HepG2 (cell line): ENCODE measurements around the gene HADHA. TPM values are rescaled to one million over a fixed set of nuclear protein-coding genes. Genes with fewer than 3 reads are reported as not detected.

ENCODE experiments used
- ATAC-seq: fragments of 200-7000 bp; cut with Tn5 transposase; 3 replicates; pipeline ENCODE4 v1.9.1; 2020; ENCODE audit warnings: mild to moderate bottlenecking, moderate library complexity
- BruUV-seq: library from RNA; stranded (reverse); fragments of 400-500 nt; replicated peaks from 2 replicates; lab custom pipeline; 2021; lab: Mats Ljungman, UMichigan
- CTCF ChIA-PET: fragments of 300-600 bp; formaldehyde crosslinking; extraction: SDS; loops from one replicate; lab custom pipeline; 2021; ENCODE audit warnings: low total read pairs, inconsistent platforms, low intra/inter-chr PET ratio; lab: Yijun Ruan, JAX
- POLR2A ChIA-PET: fragments of 350-600 bp; sonication (Branson Sonifier 250); formaldehyde crosslinking; loops from one replicate; lab custom pipeline; 2020; ENCODE audit warnings: antibody characterized with exemption, inconsistent platforms; lab: Yijun Ruan, JAX
- DNase-seq: peaks from one replicate; pipeline ENCODE4 v3.0.0-alpha.2; 2015; ENCODE audit warnings: low spot score
- FAIRE-seq: peaks from 3 replicates; lab custom pipeline; 2011; peaks lifted over from hg19 to GRCh38; lab: Jason Lieb, UNC
- H2AFZ ChIP-seq: one replicate; pipeline ENCODE4 v1.6.1; 2011; ENCODE audit warnings: low read length, inconsistent platforms
- H3K27ac ChIP-seq: fragments of 300-600 bp; 3 replicates; pipeline ENCODE4 v1.8.0; 2011; ENCODE audit warnings: mixed run types, mild to moderate bottlenecking, mixed read lengths, low read length, inconsistent platforms; ENCODE audit not compliant: insufficient read depth; ENCODE audit errors: extremely low read length
- H3K27me3 ChIP-seq, 2 experiments: fragments of 200-600 bp in 1 of 2; 2 replicates in 1 of 2; 3 replicates in 1 of 2; pipeline versions ENCODE4 v1.6.0 to v1.8.0; 2011; ENCODE audit warnings: low read length in 2 of 2, mild to moderate bottlenecking in 2 of 2, moderate library complexity in 2 of 2, inconsistent platforms in 1 of 2; ENCODE audit not compliant: insufficient read depth in 2 of 2, control insufficient read depth in 1 of 2
- H3K36me3 ChIP-seq, 2 experiments: fragments of 200-600 bp in 1 of 2; replicated peaks in 1 of 2; 2 replicates in 1 of 2; 3 replicates in 1 of 2; pipeline versions ENCODE4 v1.5.1 to v1.8.0; 2011; ENCODE audit warnings: low read length in 2 of 2, inconsistent platforms in 1 of 2; ENCODE audit not compliant: insufficient read depth in 2 of 2, control insufficient read depth in 1 of 2
- H3K4me1 ChIP-seq: 2 replicates; pipeline ENCODE4 v1.5.1; 2012; ENCODE audit warnings: low read length, inconsistent platforms; ENCODE audit not compliant: insufficient read depth
- H3K4me2 ChIP-seq: 2 replicates; pipeline ENCODE4 v1.6.0; 2011; ENCODE audit warnings: low read depth, low read length, inconsistent platforms
- H3K4me3 ChIP-seq, 3 experiments: fragments of 200-600 bp in 1 of 3; sonication (generic), shearing (Covaris generic) in 1 of 3; replicated peaks in 1 of 3; 2 replicates each; pipeline ENCODE4 v1.5.1; 2011 to 2016; ENCODE audit warnings: low read length in 3 of 3, inconsistent platforms in 2 of 3, low read depth in 2 of 3, mild to moderate bottlenecking in 2 of 3, control low read depth in 1 of 3, mixed read lengths in 1 of 3; ENCODE audit not compliant: insufficient read depth in 1 of 3
- H3K79me2 ChIP-seq: one replicate; pipeline ENCODE4 v1.6.1; 2011; ENCODE audit warnings: low read length, inconsistent platforms; ENCODE audit not compliant: insufficient read depth
- H3K9ac ChIP-seq: 2 replicates; pipeline ENCODE4 v1.6.0; 2011; ENCODE audit warnings: mild to moderate bottlenecking, low read depth, low read length, inconsistent platforms; ENCODE audit not compliant: insufficient read depth
- H3K9me3 ChIP-seq: 2 replicates; pipeline ENCODE4 v1.5.1; 2012; ENCODE audit warnings: mild to moderate bottlenecking, low read length
- H4K20me1 ChIP-seq: 2 replicates; pipeline ENCODE4 v1.6.0; 2011; ENCODE audit warnings: inconsistent platforms, mild to moderate bottlenecking, low read length, moderate library complexity; ENCODE audit not compliant: insufficient read depth
- AGO1 ChIP-seq: fragments of 200-400 bp; formaldehyde crosslinking; IDR thresholded peaks from 2 replicates; pipeline ENCODE4 v1.6.1; 2017; ENCODE audit warnings: mild to moderate bottlenecking, low read depth, low read length, moderate library complexity; ENCODE audit not compliant: poor library complexity, severe bottlenecking
- CENPT ChIP-seq: sonication (generic); formaldehyde crosslinking; IDR thresholded peaks from 2 replicates; pipeline ENCODE4 v1.8.0; 2022; ENCODE audit warnings: low read depth, mild to moderate bottlenecking, moderate library complexity, missing genetic modification reagents
- FOXO1 ChIP-seq: sonication (generic); formaldehyde crosslinking; IDR thresholded peaks from 2 replicates; pipeline ENCODE4 v1.4.0; 2020; ENCODE audit warnings: missing genetic modification reagents
- NFE2L1 ChIP-seq: sonication (generic); formaldehyde crosslinking; IDR thresholded peaks from 2 replicates; pipeline ENCODE4 v1.4.0; 2020; ENCODE audit warnings: missing genetic modification reagents, mild to moderate bottlenecking, borderline replicate concordance
- RFX3 ChIP-seq: IDR thresholded peaks from 2 replicates; pipeline ENCODE4 v1.6.1; 2016; ENCODE audit warnings: missing biosample characterization, missing genetic modification reagents
- ZBTB33 ChIP-seq: sonication (generic); formaldehyde crosslinking; IDR thresholded peaks from 2 replicates; pipeline ENCODE4 v1.4.0; 2020; ENCODE audit warnings: missing genetic modification reagents
- WGBS: methylation state at CpG from one replicate; pipeline ENCODE4 v1.1.6; 2017; ENCODE audit warnings: low lambda C conversion rate; 5-methylcytosine and 5-hydroxymethylcytosine counted together
- in situ Hi-C: cut with HindIII; loops from 2 replicates; pipeline ENCODE4 v1.10.0; 2017; ENCODE audit warnings: low pct_unique_long_range_greater_than_20kb; ENCODE audit not compliant: extremely low pct_ligation_motif_present
- intact Hi-C: fragments of 100-400 bp; cut with micrococcal nuclease; formaldehyde crosslinking; loops from one replicate; pipeline ENCODE4 v1.10.0; 2022; ENCODE audit not compliant: unreplicated experiment
- polyA plus RNA-seq, 8 experiments: library from polyadenylated mRNA; depleted of rRNA in 3 of 8; stranded (reverse) in 7 of 8; unstranded in 1 of 8; fragments of >200 nt; fragmentation: Illumina TruSeq in 4 of 8; extraction: Trizol in 4 of 8; gene quantifications; 2 replicates each; pipeline versions ENCODE4 v1.2.1 to v1.2.3, GENCODE V29; 2011 to 2016; ENCODE audit warnings: low read depth in 4 of 8, missing spikeins in 1 of 8, mixed read lengths in 1 of 8; ENCODE audit not compliant: insufficient read depth in 1 of 8
- total RNA-seq, 5 experiments: library from RNA; depleted of rRNA; stranded (reverse); fragments of >200 nt; fragmentation: Illumina TruSeq; extraction: Trizol; gene quantifications; 2 replicates each; pipeline ENCODE4 v1.2.3, GENCODE V29; 2016; ENCODE audit warnings: low read depth in 1 of 5
- TF ChIP-seq, protein P1 (sequence below): sonication (generic); formaldehyde crosslinking; IDR thresholded peaks from 2 replicates; pipeline ENCODE4; 2020; ENCODE audit warnings: missing genetic modification reagents, mild to moderate bottlenecking, borderline replicate concordance

The HADHA gene
- total and polyA plus RNA-seq, 2 of the 13 experiments (the other 11 are each of a cell fraction or from before 2014, with no cell fraction given): 102 to 270 TPM

DNA sequence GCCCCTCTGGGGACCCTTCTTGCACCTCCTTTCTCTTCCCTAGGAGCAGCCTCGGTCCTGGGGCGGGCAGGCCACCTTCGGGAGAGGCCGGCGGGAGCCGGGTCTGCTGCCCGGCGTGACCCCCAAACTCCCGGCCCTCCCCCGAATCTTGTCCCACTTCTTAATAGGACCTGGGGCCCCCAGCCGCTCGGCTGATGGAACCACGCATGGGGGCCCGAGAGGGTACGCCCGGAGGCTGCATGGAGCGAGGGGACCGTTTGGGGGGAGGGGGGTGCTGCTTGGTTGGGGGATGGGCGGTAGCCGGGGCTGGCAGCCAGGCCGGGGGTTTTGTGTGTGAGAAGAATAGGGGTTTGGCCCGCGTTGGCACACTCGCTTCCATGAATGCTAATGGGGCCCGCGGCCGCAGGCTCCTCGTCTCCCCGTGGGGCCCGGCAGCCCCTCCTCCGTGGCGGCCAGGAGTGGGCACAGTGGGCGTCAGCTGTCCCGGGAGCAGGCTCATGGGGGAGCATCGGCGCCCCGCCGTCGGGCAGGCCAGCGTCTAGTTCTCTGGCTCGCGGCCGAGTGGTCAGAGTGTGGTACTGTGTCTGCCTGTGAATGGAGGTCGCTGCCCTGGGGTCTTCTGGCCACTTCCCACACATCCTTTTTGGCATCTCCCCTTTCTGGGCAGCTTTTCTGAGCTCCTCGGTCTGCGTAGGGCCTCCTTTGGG, 70.5 kb downstream of the HADHA start:
- Histone ChIP-seq H3K9ac (no peak overlapping the region), H3K27me3 (peaks cover 11 to 57% of the 10 kb centered on the region in 2 experiments), H3K27ac (no peak overlapping the region), H3K4me2 (peak overlapping the region; percentile 83; the same call in 1 of the 2 replicates), H2AFZ (no peak overlapping the region), H3K4me1 (peaks cover 20% of the 10 kb centered on the region), H4K20me1 (no peaks in the 10 kb centered on the region; the same call in 1 of the 2 replicates), H3K36me3 (no peaks in the 10 kb centered on the region), H3K79me2 (no peaks in the 10 kb centered on the region), H3K9me3 (no peaks in the 10 kb centered on the region), H3K4me3 (peak overlapping the region in 1 of 3 experiments; percentile 76; a peak in 1 of 6 replicates)
- intact Hi-C loops (loop anchor here (5.0 kb wide), 1 partner anchor 153 kb away; no protein-coding TSS in a partner anchor), in situ Hi-C loops (no loop called here)
- no peak for ATAC-seq
- CTCF ChIA-PET: no interaction called here
- WGBS: 67% methylated on average over 36 of the region's 46 CpGs
- DNase-seq: no peak
- no TSS peak for BruUV-seq
- no peak for FAIRE-seq
- POLR2A ChIA-PET: no interaction called here
- no peak for TF ChIP-seq NFE2L1 (CRISPR knock-in tag)
- TF ChIP-seq RFX3: no peak
- TF ChIP-seq AGO1: no peak
- TF ChIP-seq, protein P1, sequence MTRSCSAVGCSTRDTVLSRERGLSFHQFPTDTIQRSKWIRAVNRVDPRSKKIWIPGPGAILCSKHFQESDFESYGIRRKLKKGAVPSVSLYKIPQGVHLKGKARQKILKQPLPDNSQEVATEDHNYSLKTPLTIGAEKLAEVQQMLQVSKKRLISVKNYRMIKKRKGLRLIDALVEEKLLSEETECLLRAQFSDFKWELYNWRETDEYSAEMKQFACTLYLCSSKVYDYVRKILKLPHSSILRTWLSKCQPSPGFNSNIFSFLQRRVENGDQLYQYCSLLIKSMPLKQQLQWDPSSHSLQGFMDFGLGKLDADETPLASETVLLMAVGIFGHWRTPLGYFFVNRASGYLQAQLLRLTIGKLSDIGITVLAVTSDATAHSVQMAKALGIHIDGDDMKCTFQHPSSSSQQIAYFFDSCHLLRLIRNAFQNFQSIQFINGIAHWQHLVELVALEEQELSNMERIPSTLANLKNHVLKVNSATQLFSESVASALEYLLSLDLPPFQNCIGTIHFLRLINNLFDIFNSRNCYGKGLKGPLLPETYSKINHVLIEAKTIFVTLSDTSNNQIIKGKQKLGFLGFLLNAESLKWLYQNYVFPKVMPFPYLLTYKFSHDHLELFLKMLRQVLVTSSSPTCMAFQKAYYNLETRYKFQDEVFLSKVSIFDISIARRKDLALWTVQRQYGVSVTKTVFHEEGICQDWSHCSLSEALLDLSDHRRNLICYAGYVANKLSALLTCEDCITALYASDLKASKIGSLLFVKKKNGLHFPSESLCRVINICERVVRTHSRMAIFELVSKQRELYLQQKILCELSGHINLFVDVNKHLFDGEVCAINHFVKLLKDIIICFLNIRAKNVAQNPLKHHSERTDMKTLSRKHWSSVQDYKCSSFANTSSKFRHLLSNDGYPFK (CRISPR knock-in tag): no peak
- 0 out of 2 replicates have a peak, but pooled peaks have one; percentile 8 for TF ChIP-seq ZBTB33 (CRISPR knock-in tag)
- TF ChIP-seq CENPT: no peak
- TF ChIP-seq FOXO1 (CRISPR knock-in tag): no peak
